Measurements from ENCODE around the gene RHCE.
"Not testable (repeated sequence)": the region's sequence is repeated elsewhere in the genome, so short reads cannot be mapped to it uniquely, and the experiment has no call there.

RHCE gene

DNA sequence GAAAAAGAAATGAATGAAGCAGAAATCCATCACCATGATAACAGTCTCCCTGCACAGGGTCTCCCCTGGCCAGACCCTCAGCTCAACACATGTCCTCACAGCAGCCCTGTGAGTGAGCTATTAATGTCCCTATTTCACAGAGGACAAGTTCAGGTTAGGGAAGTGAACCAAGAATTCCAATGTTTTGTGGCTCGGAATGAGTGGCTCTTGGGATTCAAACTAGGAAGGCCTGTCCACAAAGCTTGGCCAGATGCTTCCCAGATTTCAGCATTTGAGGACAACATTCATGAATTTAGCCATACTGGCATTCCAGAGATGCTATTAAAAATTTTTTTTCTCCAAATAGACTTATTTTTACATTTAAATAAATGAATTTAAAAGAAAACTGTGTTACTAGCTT, 38.1 kb downstream of the RHCE start:
- H4K20me1 ChIP-seq (ENCODE audit: low read depth, low read length); H3K9me2 ChIP-seq (replicated peaks; ENCODE audit: insufficient read depth, low read length): not testable (repeated sequence)

DNA sequence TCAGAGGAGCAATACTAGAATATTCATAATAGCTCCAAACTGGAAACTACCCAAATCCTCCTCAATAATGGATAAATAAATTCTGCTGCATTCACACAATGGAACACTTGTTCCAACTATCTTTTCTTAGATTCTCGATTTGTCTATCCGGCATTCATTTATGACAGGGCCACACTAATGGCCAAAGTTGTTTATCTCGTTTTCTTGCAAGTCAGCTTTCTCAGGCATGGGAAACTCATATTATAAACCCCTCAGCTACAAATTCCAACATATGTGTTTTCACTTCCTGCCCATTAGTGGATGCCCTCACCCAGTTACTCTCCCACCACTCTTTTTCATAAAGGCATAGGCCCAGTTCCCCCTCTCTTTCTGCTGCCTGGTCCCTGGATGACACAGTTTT, 42.3 kb downstream of the RHCE start:
- not testable (repeated sequence) for H3K27me3 ChIP-seq (ENCODE audit: low read length); H2AFZ ChIP-seq (ENCODE audit: low read depth, low read length, severe bottlenecking); H4K20me1 ChIP-seq (ENCODE audit: low read depth, low read length); H3K4me3 ChIP-seq (ENCODE audit: insufficient read depth, low read length, poor library complexity, severe bottlenecking); H3K4me2 ChIP-seq (ENCODE audit: low read depth, low read length, poor library complexity, severe bottlenecking); H3K27ac ChIP-seq (ENCODE audit: low read depth, low read length); H3K79me2 ChIP-seq (ENCODE audit: insufficient read depth, low read length); H3F3A ChIP-seq (ENCODE audit: insufficient read depth); H3K36me3 ChIP-seq (ENCODE audit: low read length); H3K9me3 ChIP-seq (ENCODE audit: insufficient read depth, low read length); H3K9me2 ChIP-seq (replicated peaks; ENCODE audit: insufficient read depth, low read length); H3K9ac ChIP-seq (ENCODE audit: low read length)

More for the DNA sequence above, 38.1 kb downstream of the RHCE start:
- H3K9me3 ChIP-seq (ENCODE audit: insufficient read depth, low read length); H3F3A ChIP-seq (ENCODE audit: insufficient read depth); H3K27me3 ChIP-seq (ENCODE audit: low read length); H3K4me2 ChIP-seq (ENCODE audit: low read depth, low read length, poor library complexity, severe bottlenecking); H3K79me2 ChIP-seq (ENCODE audit: insufficient read depth, low read length); H3K4me3 ChIP-seq (ENCODE audit: insufficient read depth, low read length, poor library complexity, severe bottlenecking); H2AFZ ChIP-seq (ENCODE audit: low read depth, low read length, severe bottlenecking); H3K36me3 ChIP-seq (ENCODE audit: low read length); H3K9ac ChIP-seq (ENCODE audit: low read length); H3K27ac ChIP-seq (ENCODE audit: low read depth, low read length): not testable (repeated sequence)

DNA sequence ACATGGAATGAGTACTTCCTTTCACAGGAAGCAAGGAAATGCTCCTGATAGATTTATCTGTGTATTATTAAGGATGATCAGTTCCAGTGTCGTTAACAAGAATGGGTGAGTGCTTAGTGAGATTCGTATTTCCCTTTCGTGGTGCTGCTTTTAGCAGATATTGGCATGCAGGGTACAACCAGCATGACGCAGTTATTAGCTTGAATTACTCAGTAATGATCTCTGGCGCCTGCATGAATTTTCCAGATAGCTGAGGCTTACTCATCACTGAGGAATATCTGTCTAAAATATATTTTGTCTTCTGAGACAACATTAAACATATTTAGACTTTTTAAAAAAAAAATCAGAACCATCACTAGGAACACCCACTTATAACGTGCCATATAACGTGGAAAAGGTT, 48.9 kb downstream of the RHCE start:
- H3K4me3 ChIP-seq (ENCODE audit: insufficient read depth, low read length, poor library complexity, severe bottlenecking); H3K9me3 ChIP-seq (ENCODE audit: insufficient read depth, low read length); H3K9me2 ChIP-seq (replicated peaks; ENCODE audit: insufficient read depth, low read length); H3K4me2 ChIP-seq (ENCODE audit: low read depth, low read length, poor library complexity, severe bottlenecking); H2AFZ ChIP-seq (ENCODE audit: low read depth, low read length, severe bottlenecking); H3K27me3 ChIP-seq (ENCODE audit: low read length); H3K36me3 ChIP-seq (ENCODE audit: low read length); H3K27ac ChIP-seq (ENCODE audit: low read depth, low read length); H4K20me1 ChIP-seq (ENCODE audit: low read depth, low read length); H3K79me2 ChIP-seq (ENCODE audit: insufficient read depth, low read length); H3K9ac ChIP-seq (ENCODE audit: low read length); H3F3A ChIP-seq (ENCODE audit: insufficient read depth): not testable (repeated sequence)

DNA sequence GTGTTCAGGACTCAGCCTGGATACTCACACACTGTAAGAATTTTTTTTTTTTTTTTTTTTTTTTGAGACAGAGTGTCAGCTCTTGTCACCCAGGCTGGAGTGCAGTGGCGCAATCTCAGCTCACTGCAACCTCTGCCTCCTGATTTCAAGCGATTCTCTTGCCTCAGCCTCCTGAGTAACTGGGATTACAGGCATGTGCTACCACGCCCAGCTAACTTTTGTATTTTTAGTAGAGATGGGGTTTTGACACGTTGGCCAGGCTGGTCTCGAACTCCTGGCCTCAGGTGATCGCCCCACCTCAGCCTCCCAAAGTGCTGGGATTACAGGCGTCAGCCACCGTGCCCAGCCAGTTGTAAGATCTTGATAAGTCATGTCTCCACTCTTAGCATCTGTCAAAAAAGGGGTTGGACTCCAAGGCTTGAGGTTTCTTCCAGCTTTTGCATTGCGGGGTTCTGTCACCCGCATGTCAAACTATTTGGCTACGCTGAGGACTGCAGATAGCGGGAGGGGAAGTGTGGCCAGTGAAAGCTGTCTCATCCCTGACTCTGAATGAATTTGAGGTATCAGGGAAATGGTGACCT, 50.8 kb downstream of the RHCE start:
- not testable (repeated sequence) for H3K27me3 ChIP-seq (ENCODE audit: low read length); H3K79me2 ChIP-seq (ENCODE audit: insufficient read depth, low read length); H3K4me2 ChIP-seq (ENCODE audit: low read depth, low read length, poor library complexity, severe bottlenecking); H3K9me3 ChIP-seq (ENCODE audit: insufficient read depth, low read length); H3K4me3 ChIP-seq (ENCODE audit: insufficient read depth, low read length, poor library complexity, severe bottlenecking); H3F3A ChIP-seq (ENCODE audit: insufficient read depth); H2AFZ ChIP-seq (ENCODE audit: low read depth, low read length, severe bottlenecking); H3K36me3 ChIP-seq (ENCODE audit: low read length); H4K20me1 ChIP-seq (ENCODE audit: low read depth, low read length); H3K27ac ChIP-seq (ENCODE audit: low read depth, low read length); H3K9ac ChIP-seq (ENCODE audit: low read length); H3K9me2 ChIP-seq (replicated peaks; ENCODE audit: insufficient read depth, low read length)

DNA sequence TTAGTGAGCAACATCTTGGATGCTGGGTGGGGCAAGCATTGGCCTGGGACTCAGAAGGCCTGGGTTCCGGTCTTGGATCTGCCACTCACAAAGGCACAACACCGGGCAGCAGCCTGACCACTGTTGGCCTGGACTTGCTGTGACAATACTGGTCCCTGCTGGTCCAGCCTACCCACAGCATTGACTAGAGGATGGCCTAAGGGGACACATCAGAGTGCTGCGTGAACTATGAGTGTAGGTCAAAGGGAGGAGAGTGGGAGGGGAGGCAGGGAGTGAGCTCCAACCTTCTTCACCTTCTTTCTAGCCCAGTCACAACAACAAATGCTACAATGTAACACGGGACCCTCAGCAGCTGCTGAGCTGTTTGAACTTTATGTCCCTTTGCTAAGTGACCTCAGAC, 51.4 kb downstream of the RHCE start:
- Histone ChIP-seq H3K9me2 (replicated peaks; ENCODE audit: insufficient read depth, low read length) (no peaks in the 10 kb centered on the region), H2AFZ (ENCODE audit: low read depth, low read length, severe bottlenecking) (no peak overlapping the region), H3K27me3 (ENCODE audit: low read length) (no peaks in the 10 kb centered on the region), H3K79me2 (ENCODE audit: insufficient read depth, low read length) (no peaks in the 10 kb centered on the region), H3K9ac (ENCODE audit: low read length) (no peak overlapping the region), H3K4me2 (ENCODE audit: low read depth, low read length, poor library complexity, severe bottlenecking) (no peak overlapping the region), H3K36me3 (ENCODE audit: low read length) (no peaks in the 10 kb centered on the region), H4K20me1 (ENCODE audit: low read depth, low read length) (no peaks in the 10 kb centered on the region), H3K27ac (ENCODE audit: low read depth, low read length) (no peak overlapping the region), H3K9me3 (ENCODE audit: insufficient read depth, low read length) (no peaks in the 10 kb centered on the region), H3F3A (ENCODE audit: insufficient read depth) (no peaks in the 10 kb centered on the region), H3K4me3 (ENCODE audit: insufficient read depth, low read length, poor library complexity, severe bottlenecking) (no peak overlapping the region)
- TF ChIP-seq EZH2phosphoT487 (conservative IDR thresholded peaks at IDR 0.05; ENCODE audit: low read length) = no peak
- TF ChIP-seq, protein P1, sequence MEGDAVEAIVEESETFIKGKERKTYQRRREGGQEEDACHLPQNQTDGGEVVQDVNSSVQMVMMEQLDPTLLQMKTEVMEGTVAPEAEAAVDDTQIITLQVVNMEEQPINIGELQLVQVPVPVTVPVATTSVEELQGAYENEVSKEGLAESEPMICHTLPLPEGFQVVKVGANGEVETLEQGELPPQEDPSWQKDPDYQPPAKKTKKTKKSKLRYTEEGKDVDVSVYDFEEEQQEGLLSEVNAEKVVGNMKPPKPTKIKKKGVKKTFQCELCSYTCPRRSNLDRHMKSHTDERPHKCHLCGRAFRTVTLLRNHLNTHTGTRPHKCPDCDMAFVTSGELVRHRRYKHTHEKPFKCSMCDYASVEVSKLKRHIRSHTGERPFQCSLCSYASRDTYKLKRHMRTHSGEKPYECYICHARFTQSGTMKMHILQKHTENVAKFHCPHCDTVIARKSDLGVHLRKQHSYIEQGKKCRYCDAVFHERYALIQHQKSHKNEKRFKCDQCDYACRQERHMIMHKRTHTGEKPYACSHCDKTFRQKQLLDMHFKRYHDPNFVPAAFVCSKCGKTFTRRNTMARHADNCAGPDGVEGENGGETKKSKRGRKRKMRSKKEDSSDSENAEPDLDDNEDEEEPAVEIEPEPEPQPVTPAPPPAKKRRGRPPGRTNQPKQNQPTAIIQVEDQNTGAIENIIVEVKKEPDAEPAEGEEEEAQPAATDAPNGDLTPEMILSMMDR (IDR thresholded peaks at IDR 0.05; ENCODE audit: insufficient read depth, low read length, poor library complexity, severe bottlenecking) = no peak

DNA sequence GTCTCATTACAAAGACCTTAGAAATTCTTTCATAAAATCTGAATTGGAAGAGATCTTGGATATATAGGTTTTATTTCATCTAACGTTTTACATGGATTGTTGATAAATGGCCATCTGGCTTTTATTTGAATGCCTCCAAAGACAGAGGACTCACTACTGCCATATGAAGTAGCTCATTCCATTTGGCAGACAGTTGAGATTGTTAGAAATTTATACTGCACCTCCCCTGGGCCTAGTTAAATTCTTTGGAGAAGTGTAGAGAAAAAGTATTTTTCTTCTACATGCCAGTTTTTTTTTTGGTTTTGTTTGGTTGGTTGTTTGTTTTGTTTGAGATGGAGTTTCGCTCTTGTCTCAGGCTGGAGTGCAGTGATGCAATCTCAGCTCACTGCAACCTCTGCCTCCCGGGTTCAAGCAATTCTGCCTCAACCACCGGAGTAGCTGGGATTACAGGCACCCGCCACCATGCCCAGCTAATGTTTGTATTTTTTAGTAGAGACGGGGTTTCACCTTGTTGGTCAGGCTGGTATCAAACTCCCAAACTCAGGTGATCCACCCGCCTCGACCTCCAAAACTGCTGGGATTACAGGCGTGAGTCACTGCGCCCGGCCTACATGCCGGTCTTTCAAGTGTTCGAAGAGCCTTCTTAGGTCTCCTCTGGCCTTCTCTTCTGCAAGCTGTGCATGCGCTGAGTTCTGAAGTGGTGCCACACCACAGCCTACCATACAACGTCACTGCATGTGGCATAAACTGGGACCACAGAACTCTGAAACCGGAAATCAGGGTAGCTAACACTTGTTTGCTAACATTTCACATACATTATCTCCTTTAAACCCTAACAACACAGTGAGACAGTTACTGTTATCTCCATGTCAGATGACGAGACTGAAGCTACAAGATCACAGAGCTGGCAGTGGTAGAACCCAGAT, 57.7 kb downstream of the RHCE start:
- H3K36me3 ChIP-seq (ENCODE audit: low read length); H3K79me2 ChIP-seq (ENCODE audit: insufficient read depth, low read length); H3F3A ChIP-seq (ENCODE audit: insufficient read depth); H3K27ac ChIP-seq (ENCODE audit: low read depth, low read length); H3K4me3 ChIP-seq (ENCODE audit: insufficient read depth, low read length, poor library complexity, severe bottlenecking); H4K20me1 ChIP-seq (ENCODE audit: low read depth, low read length); H3K9me2 ChIP-seq (replicated peaks; ENCODE audit: insufficient read depth, low read length); H3K9me3 ChIP-seq (ENCODE audit: insufficient read depth, low read length); H3K27me3 ChIP-seq (ENCODE audit: low read length); H3K4me2 ChIP-seq (ENCODE audit: low read depth, low read length, poor library complexity, severe bottlenecking); H3K9ac ChIP-seq (ENCODE audit: low read length); H2AFZ ChIP-seq (ENCODE audit: low read depth, low read length, severe bottlenecking): not testable (repeated sequence)
